ENCODE data around the gene DOCK1.

The DOCK1 gene

GRCh38 chr10:127013691-127014473 lies 108.7 kb downstream of the DOCK1 start:
- no peak for DNase-seq

GRCh38 chr10:127014671-127015070 lies 109.4 kb downstream of the DOCK1 start:
- DNase-seq: no peak

GRCh38 chr10:127015373-127015772 lies 110.1 kb downstream of the DOCK1 start:
- DNase-seq: no peak

GRCh38 chr10:127016331-127016730 lies 111.1 kb downstream of the DOCK1 start:
- DNase-seq: no peak

GRCh38 chr10:127017541-127018297 lies 112.5 kb downstream of the DOCK1 start:
- no peak for DNase-seq

- DNase-seq: no peak
Measured at GRCh38 chr10:127018298-127018650, 113.0 kb downstream of the DOCK1 start.

GRCh38 chr10:127018766-127019165 lies 113.5 kb downstream of the DOCK1 start:
- no peak for DNase-seq

GRCh38 chr10:127020260-127020659 lies 115.0 kb downstream of the DOCK1 start:
- no peak for DNase-seq

GRCh38 chr10:127021801-127022200 lies 116.6 kb downstream of the DOCK1 start:
- no peak for DNase-seq

- no peak for DNase-seq
Measured at GRCh38 chr10:127024685-127025435, 119.6 kb downstream of the DOCK1 start.

- no peak for DNase-seq
Measured at GRCh38 chr10:127027786-127028185, 122.6 kb downstream of the DOCK1 start.

GRCh38 chr10:127028556-127028955 lies 123.3 kb downstream of the DOCK1 start:
- DNase-seq: no peak

- no peak for DNase-seq
Measured at GRCh38 chr10:127029061-127029460, 123.8 kb downstream of the DOCK1 start.

GRCh38 chr10:127033216-127034033 lies 128.2 kb downstream of the DOCK1 start:
- no peak for DNase-seq

- DNase-seq: no peak
Measured at GRCh38 chr10:127034034-127034633, 128.9 kb downstream of the DOCK1 start.

- DNase-seq: no peak
Measured at GRCh38 chr10:127034790-127035189, 129.6 kb downstream of the DOCK1 start.

- no peak for DNase-seq
Measured at GRCh38 chr10:127035827-127036226, 130.6 kb downstream of the DOCK1 start.

GRCh38 chr10:127036987-127037386 lies 131.8 kb downstream of the DOCK1 start:
- DNase-seq: no peak

GRCh38 chr10:127039435-127039834 lies 134.2 kb downstream of the DOCK1 start:
- DNase-seq: no peak

GRCh38 chr10:127040756-127041155 lies 135.5 kb downstream of the DOCK1 start:
- DNase-seq: no peak

GRCh38 chr10:127041552-127041951 lies 136.3 kb downstream of the DOCK1 start:
- no peak for DNase-seq

- DNase-seq: no peak
Measured at GRCh38 chr10:127043301-127043700, 138.1 kb downstream of the DOCK1 start.

All from NCI-H1105 treated with DMSO at 0.1 percent for 48 hours (cell line).